ENCODE data around the gene USP53.
A peak's percentile ranks its signal among the peaks of the same experiment; 100 is the strongest.
"Not testable (repeated sequence)": the region's sequence is repeated elsewhere in the genome, so short reads cannot be mapped to it uniquely, and the experiment has no call there.

USP53 gene

GRCh38 chr4:119212234-119212963, at the start of gene USP53:
USP53 (plus strand) TSS chr4:119212713; CDS start chr4:119239760, 27,047 bp downstream.
- no peaks in the 10 kb centered on the region; the same call in 1 of the 2 replicates for H3K36me3 ChIP-seq (replicated peaks; ENCODE audit: insufficient read depth, low read length)
- no peaks in the 10 kb centered on the region for H4K20me1 ChIP-seq (ENCODE audit: insufficient read depth, low read length)
- peaks cover 5% of the 10 kb centered on the region; the same call in 1 of the 2 replicates for H3K4me1 ChIP-seq (ENCODE audit: low read length)
- H3K27me3 ChIP-seq (replicated peaks; ENCODE audit: insufficient read depth, low read length), result no peaks in the 10 kb centered on the region
- H3K9me3 ChIP-seq (replicated peaks; ENCODE audit: insufficient read depth, low read length), result no peaks in the 10 kb centered on the region
- peak; percentile 98 for DNase-seq
- peak within 1 kb of the TSS; percentile 88 for H3K27ac ChIP-seq (ENCODE audit: low read length)
- H3K79me2 ChIP-seq (ENCODE audit: low read length), result peaks cover 39% of the 10 kb centered on the region
- peak within 1 kb of the TSS; percentile 93 for H2AFZ ChIP-seq (ENCODE audit: low read length)
- H3K9ac ChIP-seq (ENCODE audit: low read length), result peak within 1 kb of the TSS; percentile 81
- H3K4me3 ChIP-seq (ENCODE audit: low read length), result peak within 1 kb of the TSS; percentile 90
- no peaks in the 10 kb centered on the region for H3K9me2 ChIP-seq (replicated peaks; ENCODE audit: insufficient read depth, low read length)
- H3F3A ChIP-seq (ENCODE audit: insufficient read depth, low read length), result peaks cover 24% of the 10 kb centered on the region
- H3K4me2 ChIP-seq (ENCODE audit: low read depth, low read length), result peak within 1 kb of the TSS; percentile 85
- TF ChIP-seq, protein P1, sequence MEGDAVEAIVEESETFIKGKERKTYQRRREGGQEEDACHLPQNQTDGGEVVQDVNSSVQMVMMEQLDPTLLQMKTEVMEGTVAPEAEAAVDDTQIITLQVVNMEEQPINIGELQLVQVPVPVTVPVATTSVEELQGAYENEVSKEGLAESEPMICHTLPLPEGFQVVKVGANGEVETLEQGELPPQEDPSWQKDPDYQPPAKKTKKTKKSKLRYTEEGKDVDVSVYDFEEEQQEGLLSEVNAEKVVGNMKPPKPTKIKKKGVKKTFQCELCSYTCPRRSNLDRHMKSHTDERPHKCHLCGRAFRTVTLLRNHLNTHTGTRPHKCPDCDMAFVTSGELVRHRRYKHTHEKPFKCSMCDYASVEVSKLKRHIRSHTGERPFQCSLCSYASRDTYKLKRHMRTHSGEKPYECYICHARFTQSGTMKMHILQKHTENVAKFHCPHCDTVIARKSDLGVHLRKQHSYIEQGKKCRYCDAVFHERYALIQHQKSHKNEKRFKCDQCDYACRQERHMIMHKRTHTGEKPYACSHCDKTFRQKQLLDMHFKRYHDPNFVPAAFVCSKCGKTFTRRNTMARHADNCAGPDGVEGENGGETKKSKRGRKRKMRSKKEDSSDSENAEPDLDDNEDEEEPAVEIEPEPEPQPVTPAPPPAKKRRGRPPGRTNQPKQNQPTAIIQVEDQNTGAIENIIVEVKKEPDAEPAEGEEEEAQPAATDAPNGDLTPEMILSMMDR (IDR thresholded peaks at IDR 0.05; ENCODE audit: low read length), result no peak
- TF ChIP-seq EZH2phosphoT487 (IDR thresholded peaks at IDR 0.05; ENCODE audit: low read length), result no peak
- TF ChIP-seq EZH2 (optimal IDR thresholded peaks at IDR 0.05; ENCODE audit: low read depth, low read length), result no peak

DNA sequence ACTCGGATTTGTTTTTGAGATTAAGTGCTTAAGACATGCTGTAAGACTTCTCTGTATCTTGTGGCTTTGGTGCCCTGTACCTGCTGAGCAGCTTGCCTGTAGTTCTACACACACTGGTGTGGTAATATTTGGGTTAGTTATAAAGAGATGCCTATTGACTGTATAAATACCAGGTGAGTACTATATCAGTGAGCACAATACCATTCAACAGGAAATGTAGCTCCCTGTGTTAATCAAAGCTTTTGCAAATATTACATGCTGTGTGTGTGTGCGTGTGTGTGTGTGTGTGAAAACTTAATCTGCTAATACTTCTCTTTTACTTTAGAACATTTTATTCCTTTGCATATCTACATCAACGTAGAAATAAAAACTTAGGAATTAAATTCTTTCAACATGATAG, 46.7 kb upstream of the USP53 start:
- no peaks in the 10 kb centered on the region for H3K79me2 ChIP-seq (ENCODE audit: low read length)
- no peaks in the 10 kb centered on the region for H3K4me1 ChIP-seq (ENCODE audit: low read length)
- no peaks in the 10 kb centered on the region for H3K36me3 ChIP-seq (replicated peaks; ENCODE audit: insufficient read depth, low read length)
- H4K20me1 ChIP-seq (ENCODE audit: insufficient read depth, low read length), result no peaks in the 10 kb centered on the region
- no peak overlapping the region for H3K9ac ChIP-seq (ENCODE audit: low read length)
- H3K9me3 ChIP-seq (replicated peaks; ENCODE audit: insufficient read depth, low read length), result no peaks in the 10 kb centered on the region
- no peak for DNase-seq
- no peaks in the 10 kb centered on the region for H3F3A ChIP-seq (ENCODE audit: insufficient read depth, low read length)
- no peak overlapping the region for H3K27ac ChIP-seq (ENCODE audit: low read length)
- TF ChIP-seq, protein P1 (IDR thresholded peaks at IDR 0.05; ENCODE audit: low read length), result no peak
- TF ChIP-seq EZH2 (optimal IDR thresholded peaks at IDR 0.05; ENCODE audit: low read depth, low read length) (no peak), EZH2phosphoT487 (IDR thresholded peaks at IDR 0.05; ENCODE audit: low read length) (no peak)
- H3K4me2 ChIP-seq (ENCODE audit: low read depth, low read length), result no peak overlapping the region
- H3K9me2 ChIP-seq (replicated peaks; ENCODE audit: insufficient read depth, low read length), result no peaks in the 10 kb centered on the region
- H2AFZ ChIP-seq (ENCODE audit: low read length), result no peak overlapping the region
- no peak overlapping the region for H3K4me3 ChIP-seq (ENCODE audit: low read length)
- H3K27me3 ChIP-seq (replicated peaks; ENCODE audit: insufficient read depth, low read length), result no peaks in the 10 kb centered on the region

DNA sequence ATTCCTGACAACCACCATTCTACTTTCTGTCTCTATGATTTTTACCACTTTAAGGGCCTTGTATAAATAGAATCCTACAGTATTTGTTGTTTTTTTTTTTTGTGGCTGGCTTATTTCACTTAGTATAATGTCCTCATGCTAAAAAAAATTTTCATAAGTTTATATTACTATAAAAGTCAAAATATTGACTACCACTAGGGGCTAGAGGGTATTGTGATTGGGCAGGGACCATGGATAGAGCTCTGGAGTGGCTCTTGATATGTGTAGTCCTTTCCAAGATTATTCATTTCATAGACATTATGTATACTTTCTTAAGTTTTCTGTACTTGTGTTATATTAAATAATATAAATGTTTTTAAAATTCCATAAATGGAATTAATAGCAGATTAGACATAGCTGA, 42.3 kb upstream of the USP53 start:
- no peaks in the 10 kb centered on the region for H3F3A ChIP-seq (ENCODE audit: insufficient read depth, low read length)
- H3K4me3 ChIP-seq (ENCODE audit: low read length), result no peak overlapping the region
- H3K4me1 ChIP-seq (ENCODE audit: low read length), result no peaks in the 10 kb centered on the region
- no peaks in the 10 kb centered on the region for H3K79me2 ChIP-seq (ENCODE audit: low read length)
- H3K27me3 ChIP-seq (replicated peaks; ENCODE audit: insufficient read depth, low read length), result no peaks in the 10 kb centered on the region
- no peak overlapping the region for H3K27ac ChIP-seq (ENCODE audit: low read length)
- no peak for DNase-seq
- no peaks in the 10 kb centered on the region for H4K20me1 ChIP-seq (ENCODE audit: insufficient read depth, low read length)
- TF ChIP-seq EZH2 (optimal IDR thresholded peaks at IDR 0.05; ENCODE audit: low read depth, low read length), result no peak
- H3K9ac ChIP-seq (ENCODE audit: low read length), result no peak overlapping the region
- no peaks in the 10 kb centered on the region for H3K9me2 ChIP-seq (replicated peaks; ENCODE audit: insufficient read depth, low read length)
- no peak overlapping the region for H3K4me2 ChIP-seq (ENCODE audit: low read depth, low read length)
- H3K36me3 ChIP-seq (replicated peaks; ENCODE audit: insufficient read depth, low read length), result no peaks in the 10 kb centered on the region
- H2AFZ ChIP-seq (ENCODE audit: low read length), result no peak overlapping the region
- no peaks in the 10 kb centered on the region for H3K9me3 ChIP-seq (replicated peaks; ENCODE audit: insufficient read depth, low read length)

DNA sequence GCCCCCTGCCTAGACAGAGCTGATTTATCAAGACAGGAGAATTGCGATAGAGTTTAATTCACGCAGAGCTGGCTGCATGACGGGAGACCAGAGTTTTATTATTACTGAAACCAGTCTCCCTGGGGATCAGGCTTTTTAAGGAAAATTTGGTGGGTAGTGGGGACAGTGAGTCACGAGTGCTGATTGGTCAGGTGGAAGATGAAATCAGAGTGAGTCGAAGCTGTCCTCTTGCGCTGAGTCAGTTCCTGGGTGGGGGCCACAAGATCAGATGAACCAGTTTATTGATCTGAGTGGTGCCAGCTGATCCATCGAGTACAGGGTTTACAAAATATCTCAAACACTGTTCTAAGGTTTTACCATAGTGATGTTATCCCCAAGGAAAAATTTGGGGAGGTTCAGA, 40.3 kb upstream of the USP53 start:
- H3K27ac ChIP-seq (ENCODE audit: low read length), result no peak overlapping the region
- H3K79me2 ChIP-seq (ENCODE audit: low read length), result no peaks in the 10 kb centered on the region
- TF ChIP-seq, protein P1 (IDR thresholded peaks at IDR 0.05; ENCODE audit: low read length), result no peak
- no peak for TF ChIP-seq EZH2 (optimal IDR thresholded peaks at IDR 0.05; ENCODE audit: low read depth, low read length)
- TF ChIP-seq EZH2phosphoT487 (IDR thresholded peaks at IDR 0.05; ENCODE audit: low read length), result no peak
- no peaks in the 10 kb centered on the region for H3F3A ChIP-seq (ENCODE audit: insufficient read depth, low read length)
- no peak overlapping the region for H3K4me2 ChIP-seq (ENCODE audit: low read depth, low read length)
- H2AFZ ChIP-seq (ENCODE audit: low read length), result no peak overlapping the region
- H3K9me2 ChIP-seq (replicated peaks; ENCODE audit: insufficient read depth, low read length), result no peaks in the 10 kb centered on the region
- H4K20me1 ChIP-seq (ENCODE audit: insufficient read depth, low read length), result no peaks in the 10 kb centered on the region
- H3K36me3 ChIP-seq (replicated peaks; ENCODE audit: insufficient read depth, low read length), result no peaks in the 10 kb centered on the region
- no peak overlapping the region for H3K4me3 ChIP-seq (ENCODE audit: low read length)
- H3K9ac ChIP-seq (ENCODE audit: low read length), result no peak overlapping the region
- H3K9me3 ChIP-seq (replicated peaks; ENCODE audit: insufficient read depth, low read length), result no peaks in the 10 kb centered on the region
- H3K27me3 ChIP-seq (replicated peaks; ENCODE audit: insufficient read depth, low read length), result no peaks in the 10 kb centered on the region
- H3K4me1 ChIP-seq (ENCODE audit: low read length), result no peaks in the 10 kb centered on the region
- DNase-seq, result no peak

DNA sequence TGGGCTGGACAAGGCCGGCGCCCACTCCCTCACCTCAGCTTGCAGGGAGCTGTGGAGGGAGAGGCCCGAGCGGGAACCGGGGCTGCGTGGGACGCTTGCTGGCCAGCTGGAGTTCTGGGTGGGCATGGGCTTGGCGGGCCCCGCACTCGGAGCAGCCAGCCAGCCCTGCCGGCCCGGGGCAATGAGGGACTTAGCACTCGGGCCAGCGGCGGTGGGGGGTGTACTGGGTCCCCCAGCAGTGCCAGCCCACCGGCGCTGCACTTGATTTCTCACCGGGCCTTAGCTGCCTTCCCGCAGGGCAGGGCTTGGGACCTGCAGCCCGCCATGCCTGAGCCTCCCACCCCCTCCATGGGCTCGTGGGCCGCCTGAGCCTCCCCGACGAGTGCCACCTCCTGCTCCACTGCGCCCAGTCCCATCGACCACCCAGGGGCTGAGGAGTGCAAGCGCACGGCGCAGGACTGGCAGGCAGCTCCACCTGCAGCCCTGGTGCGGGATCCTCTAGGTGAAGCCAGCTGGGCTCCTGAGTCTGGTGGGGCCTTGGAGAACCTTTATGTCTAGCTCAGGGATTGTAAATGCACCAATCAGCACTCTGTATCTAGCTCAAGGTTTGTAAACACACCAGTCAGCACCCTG, 38.7 kb upstream of the USP53 start:
- not testable (repeated sequence) for H3K27me3 ChIP-seq (replicated peaks; ENCODE audit: insufficient read depth, low read length); H3K9me2 ChIP-seq (replicated peaks; ENCODE audit: insufficient read depth, low read length); H3K36me3 ChIP-seq (replicated peaks; ENCODE audit: insufficient read depth, low read length); DNase-seq; H3K4me3 ChIP-seq (ENCODE audit: low read length); H3K4me1 ChIP-seq (ENCODE audit: low read length); H4K20me1 ChIP-seq (ENCODE audit: insufficient read depth, low read length); H2AFZ ChIP-seq (ENCODE audit: low read length); H3K27ac ChIP-seq (ENCODE audit: low read length); H3K79me2 ChIP-seq (ENCODE audit: low read length); H3K4me2 ChIP-seq (ENCODE audit: low read depth, low read length); H3F3A ChIP-seq (ENCODE audit: insufficient read depth, low read length); H3K9ac ChIP-seq (ENCODE audit: low read length); H3K9me3 ChIP-seq (replicated peaks; ENCODE audit: insufficient read depth, low read length)

Measured in MM.1S (cell line).